ENCODE data around the gene CDK16.

Gene CDK16

GRCh38 chrX:47202316-47202715 lies 16.2 kb upstream of the CDK16 start:
- no peak for ATAC-seq
- TF ChIP-seq ZNF8 (CRISPR knock-in tag; IDR thresholded peaks at IDR 0.05) (no peak), TOX (CRISPR knock-in tag; IDR thresholded peaks at IDR 0.05; ENCODE audit: borderline replicate concordance) (no peak), ESRRG (CRISPR knock-in tag; IDR thresholded peaks at IDR 0.05) (no peak), POU6F1 (CRISPR knock-in tag; IDR thresholded peaks at IDR 0.05; ENCODE audit: borderline replicate concordance, low read depth) (no peak)

DNA sequence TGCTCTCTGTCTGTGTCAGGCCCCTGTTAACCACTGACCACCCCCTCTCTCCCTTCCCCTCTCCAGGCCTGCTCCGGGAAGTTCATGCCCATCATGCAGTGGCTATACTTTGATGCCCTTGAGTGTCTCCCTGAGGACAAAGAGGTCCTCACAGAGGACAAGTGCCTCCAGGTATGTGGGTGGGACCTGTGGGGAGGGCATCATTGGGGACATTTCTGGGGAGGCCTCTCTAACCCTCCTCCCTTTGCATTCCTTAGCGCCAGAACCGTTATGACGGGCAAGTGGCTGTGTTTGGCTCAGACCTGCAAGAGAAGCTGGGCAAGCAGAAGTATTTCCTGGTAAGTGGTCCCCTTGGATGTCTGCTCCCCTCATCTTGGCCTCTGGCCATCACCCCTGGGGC lies 15.6 kb upstream of the CDK16 start:
- TF ChIP-seq OSR1 (CRISPR knock-in tag; IDR thresholded peaks at IDR 0.05) (no peak), ZFP30 (CRISPR knock-in tag; IDR thresholded peaks at IDR 0.05) (no peak), ISL1 (CRISPR knock-in tag; IDR thresholded peaks at IDR 0.05) (no peak), POU6F1 (CRISPR knock-in tag; IDR thresholded peaks at IDR 0.05; ENCODE audit: borderline replicate concordance, low read depth) (no peak), ZNF565 (CRISPR knock-in tag; conservative IDR thresholded peaks at IDR 0.05; ENCODE audit: low read depth) (no peak), PPARA (CRISPR knock-in tag; IDR thresholded peaks at IDR 0.05; ENCODE audit: borderline replicate concordance) (no peak), PATZ1 (CRISPR knock-in tag; IDR thresholded peaks at IDR 0.05; ENCODE audit: borderline replicate concordance) (no peak), ZNF70 (CRISPR knock-in tag; IDR thresholded peaks at IDR 0.05) (no peak)
- ATAC-seq, result no peak

DNA sequence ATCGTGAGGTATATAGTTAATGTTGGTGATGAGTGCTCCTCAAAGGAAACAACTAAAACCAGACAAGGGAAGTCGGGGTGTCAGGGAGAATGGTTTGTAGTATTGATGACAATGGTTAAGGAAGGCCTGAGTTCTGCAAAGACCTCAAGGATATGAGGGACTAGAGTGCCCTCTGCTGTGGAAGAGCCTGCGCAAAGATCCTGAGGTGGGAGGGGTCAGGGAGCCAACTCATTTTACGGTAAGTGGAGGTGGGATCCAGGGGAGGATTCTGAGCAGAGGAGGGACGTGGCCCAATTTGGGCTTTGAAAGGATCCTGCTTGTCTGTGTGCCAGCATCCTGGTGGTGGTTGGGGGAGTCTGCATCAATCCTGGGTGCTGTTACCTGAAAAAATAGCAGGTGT lies 13.5 kb upstream of the CDK16 start:
- peak; percentile 36; the same call in 1 of the 3 replicates for ATAC-seq
- no peak for TF ChIP-seq ZNF8 (CRISPR knock-in tag; IDR thresholded peaks at IDR 0.05)
- TF ChIP-seq TOX (CRISPR knock-in tag; IDR thresholded peaks at IDR 0.05; ENCODE audit: borderline replicate concordance), result no peak
- TF ChIP-seq OSR1 (CRISPR knock-in tag; IDR thresholded peaks at IDR 0.05), result no peak
- TF ChIP-seq ZNF70 (CRISPR knock-in tag; IDR thresholded peaks at IDR 0.05), result no peak
- TF ChIP-seq, protein P1, sequence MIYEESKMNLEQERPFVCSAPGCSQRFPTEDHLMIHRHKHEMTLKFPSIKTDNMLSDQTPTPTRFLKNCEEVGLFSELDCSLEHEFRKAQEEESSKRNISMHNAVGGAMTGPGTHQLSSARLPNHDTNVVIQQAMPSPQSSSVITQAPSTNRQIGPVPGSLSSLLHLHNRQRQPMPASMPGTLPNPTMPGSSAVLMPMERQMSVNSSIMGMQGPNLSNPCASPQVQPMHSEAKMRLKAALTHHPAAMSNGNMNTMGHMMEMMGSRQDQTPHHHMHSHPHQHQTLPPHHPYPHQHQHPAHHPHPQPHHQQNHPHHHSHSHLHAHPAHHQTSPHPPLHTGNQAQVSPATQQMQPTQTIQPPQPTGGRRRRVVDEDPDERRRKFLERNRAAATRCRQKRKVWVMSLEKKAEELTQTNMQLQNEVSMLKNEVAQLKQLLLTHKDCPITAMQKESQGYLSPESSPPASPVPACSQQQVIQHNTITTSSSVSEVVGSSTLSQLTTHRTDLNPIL (CRISPR knock-in tag; IDR thresholded peaks at IDR 0.05; ENCODE audit: low read depth), result no peak

- TF ChIP-seq OSR1 (CRISPR knock-in tag; IDR thresholded peaks at IDR 0.05) (no peak), ARNTL (CRISPR knock-in tag; IDR thresholded peaks at IDR 0.05; ENCODE audit: borderline replicate concordance, low read depth) (no peak), ESRRG (CRISPR knock-in tag; IDR thresholded peaks at IDR 0.05) (no peak), ZNF565 (CRISPR knock-in tag; conservative IDR thresholded peaks at IDR 0.05; ENCODE audit: low read depth) (no peak), PPARA (CRISPR knock-in tag; IDR thresholded peaks at IDR 0.05; ENCODE audit: borderline replicate concordance) (no peak), ISL1 (CRISPR knock-in tag; IDR thresholded peaks at IDR 0.05) (no peak), ZFP30 (CRISPR knock-in tag; IDR thresholded peaks at IDR 0.05) (no peak), GLIS3 (CRISPR knock-in tag; IDR thresholded peaks at IDR 0.05) (no peak), POU6F1 (CRISPR knock-in tag; IDR thresholded peaks at IDR 0.05; ENCODE audit: borderline replicate concordance, low read depth) (no peak), ZNF8 (CRISPR knock-in tag; IDR thresholded peaks at IDR 0.05) (no peak), CSRNP3 (CRISPR knock-in tag; IDR thresholded peaks at IDR 0.05) (no peak), RARB (CRISPR knock-in tag; IDR thresholded peaks at IDR 0.05) (no peak), ZNF70 (CRISPR knock-in tag; IDR thresholded peaks at IDR 0.05) (no peak)
- TF ChIP-seq, protein P2, sequence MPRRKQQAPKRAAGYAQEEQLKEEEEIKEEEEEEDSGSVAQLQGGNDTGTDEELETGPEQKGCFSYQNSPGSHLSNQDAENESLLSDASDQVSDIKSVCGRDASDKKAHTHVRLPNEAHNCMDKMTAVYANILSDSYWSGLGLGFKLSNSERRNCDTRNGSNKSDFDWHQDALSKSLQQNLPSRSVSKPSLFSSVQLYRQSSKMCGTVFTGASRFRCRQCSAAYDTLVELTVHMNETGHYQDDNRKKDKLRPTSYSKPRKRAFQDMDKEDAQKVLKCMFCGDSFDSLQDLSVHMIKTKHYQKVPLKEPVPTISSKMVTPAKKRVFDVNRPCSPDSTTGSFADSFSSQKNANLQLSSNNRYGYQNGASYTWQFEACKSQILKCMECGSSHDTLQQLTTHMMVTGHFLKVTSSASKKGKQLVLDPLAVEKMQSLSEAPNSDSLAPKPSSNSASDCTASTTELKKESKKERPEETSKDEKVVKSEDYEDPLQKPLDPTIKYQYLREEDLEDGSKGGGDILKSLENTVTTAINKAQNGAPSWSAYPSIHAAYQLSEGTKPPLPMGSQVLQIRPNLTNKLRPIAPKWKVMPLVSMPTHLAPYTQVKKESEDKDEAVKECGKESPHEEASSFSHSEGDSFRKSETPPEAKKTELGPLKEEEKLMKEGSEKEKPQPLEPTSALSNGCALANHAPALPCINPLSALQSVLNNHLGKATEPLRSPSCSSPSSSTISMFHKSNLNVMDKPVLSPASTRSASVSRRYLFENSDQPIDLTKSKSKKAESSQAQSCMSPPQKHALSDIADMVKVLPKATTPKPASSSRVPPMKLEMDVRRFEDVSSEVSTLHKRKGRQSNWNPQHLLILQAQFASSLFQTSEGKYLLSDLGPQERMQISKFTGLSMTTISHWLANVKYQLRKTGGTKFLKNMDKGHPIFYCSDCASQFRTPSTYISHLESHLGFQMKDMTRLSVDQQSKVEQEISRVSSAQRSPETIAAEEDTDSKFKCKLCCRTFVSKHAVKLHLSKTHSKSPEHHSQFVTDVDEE (CRISPR knock-in tag; IDR thresholded peaks at IDR 0.05), result no peak
- ATAC-seq, result peak; percentile 15; the same call in 1 of the 3 replicates
These were observed 12.2 kb upstream of the CDK16 start for GRCh38 chrX:47206316-47206715.

All from SK-N-SH treated with all-trans-retinoic acid at 6 μM for 48 hours (cell line).